WERI-Rb-1 (cell line): ENCODE data around the gene ADAMTSL2.
A peak's percentile ranks its signal among the peaks of the same experiment; 100 is the strongest.

Source experiments
- DNase-seq: peaks from one replicate; pipeline ENCODE4 v3.0.0-alpha.2; 2020
- H3K27ac ChIP-seq: fragments of 250-450 bp; sonication (Bioruptor Pico); 2 replicates; pipeline ENCODE4 v1.5.1; 2020; ENCODE audit warnings: mild to moderate bottlenecking, moderate library complexity
- H3K27me3 ChIP-seq: fragments of 250-450 bp; sonication (Bioruptor Pico); 2 replicates; pipeline ENCODE4 v1.5.1; 2021; ENCODE audit warnings: mild to moderate bottlenecking, low read depth, moderate library complexity; ENCODE audit not compliant: insufficient read depth, severe bottlenecking
- H3K36me3 ChIP-seq: fragments of 250-450 bp; sonication (Bioruptor Pico); 2 replicates; pipeline ENCODE4 v1.5.1; 2020; ENCODE audit warnings: mild to moderate bottlenecking, moderate library complexity
- H3K4me3 ChIP-seq: 2 replicates; pipeline ENCODE4 v1.5.1; 2011; ENCODE audit warnings: low read depth, mild to moderate bottlenecking, control low read depth, low read length
- H3K9me3 ChIP-seq: fragments of 250-450 bp; sonication (Bioruptor Pico); 2 replicates; pipeline ENCODE4 v1.5.1; 2021; ENCODE audit warnings: mild to moderate bottlenecking, moderate library complexity; ENCODE audit not compliant: severe bottlenecking
- CTCF ChIP-seq: IDR thresholded peaks from 2 replicates; pipeline ENCODE4 v1.5.1; 2011; ENCODE audit warnings: low read depth, mild to moderate bottlenecking, control low read depth, inconsistent platforms, low read length

The ADAMTSL2 gene

GRCh38 chr9:133606708-133607025 is 72.2 kb downstream of the ADAMTSL2 start:
- DNase-seq = no peak
- Histone ChIP-seq H3K27me3 (no peaks in the 10 kb centered on the region), H3K4me3 (no peak overlapping the region), H3K27ac (no peak overlapping the region), H3K36me3 (peaks cover 8% of the 10 kb centered on the region), H3K9me3 (no peaks in the 10 kb centered on the region)
- no peak for TF ChIP-seq CTCF

GRCh38 chr9:133607381-133607780 is 72.9 kb downstream of the ADAMTSL2 start:
- no peak for DNase-seq
- no peak for TF ChIP-seq CTCF
- no peaks in the 10 kb centered on the region for H3K9me3 ChIP-seq
- H3K36me3 ChIP-seq = peaks cover 8% of the 10 kb centered on the region
- no peaks in the 10 kb centered on the region for H3K27me3 ChIP-seq
- H3K4me3 ChIP-seq = no peak overlapping the region
- no peak overlapping the region for H3K27ac ChIP-seq

GRCh38 chr9:133607976-133608375 is 73.5 kb downstream of the ADAMTSL2 start:
- TF ChIP-seq CTCF = no peak
- H3K27me3 ChIP-seq = no peaks in the 10 kb centered on the region
- H3K27ac ChIP-seq = no peak overlapping the region
- no peak overlapping the region for H3K4me3 ChIP-seq
- no peaks in the 10 kb centered on the region for H3K9me3 ChIP-seq
- DNase-seq = no peak
- H3K36me3 ChIP-seq = peaks cover 8% of the 10 kb centered on the region

GRCh38 chr9:133608382-133608781 is 73.9 kb downstream of the ADAMTSL2 start:
- no peak overlapping the region for H3K27ac ChIP-seq
- H3K9me3 ChIP-seq = no peaks in the 10 kb centered on the region
- peaks cover 8% of the 10 kb centered on the region for H3K36me3 ChIP-seq
- no peaks in the 10 kb centered on the region for H3K27me3 ChIP-seq
- peak overlapping the region; percentile 50 for H3K4me3 ChIP-seq
- TF ChIP-seq CTCF = no peak
- DNase-seq = no peak

GRCh38 chr9:133608889-133609288 is 74.4 kb downstream of the ADAMTSL2 start:
- no peak for DNase-seq
- TF ChIP-seq CTCF = no peak

GRCh38 chr9:133609311-133610098 is 75.0 kb downstream of the ADAMTSL2 start, which contains the start of gene FAM163B:
FAM163B (minus strand) TSS chr9:133609389; CDS start chr9:133580223, 29,166 bp downstream.
- peak within 1 kb of the TSS; percentile 40; the same call in 1 of the 2 replicates for H3K27ac ChIP-seq
- H3K27me3 ChIP-seq = no peaks in the 10 kb centered on the region
- no peaks in the 10 kb centered on the region for H3K9me3 ChIP-seq
- H3K36me3 ChIP-seq = peaks cover 8% of the 10 kb centered on the region
- TF ChIP-seq CTCF = no peak
- H3K4me3 ChIP-seq = peak within 1 kb of the TSS; percentile 50
- peak; percentile 51 for DNase-seq

More at GRCh38 chr9:133608889-133609288, 74.4 kb downstream of the ADAMTSL2 start:
- Histone ChIP-seq H3K36me3 (peaks cover 8% of the 10 kb centered on the region), H3K4me3 (peak overlapping the region; percentile 50), H3K27ac (no peak overlapping the region), H3K9me3 (no peaks in the 10 kb centered on the region), H3K27me3 (no peaks in the 10 kb centered on the region)
